HG03520 (cell line): Measurements from ENCODE around the gene ITIH1.

Experiments used
- ATAC-seq: cut with Tn5 transposase; IDR thresholded peaks from one replicate; pipeline ENCODE4 v1.9.1; 2021; ENCODE audit warnings: mild to moderate bottlenecking, moderate library complexity; ENCODE audit not compliant: unreplicated experiment

ITIH1 gene

DNA sequence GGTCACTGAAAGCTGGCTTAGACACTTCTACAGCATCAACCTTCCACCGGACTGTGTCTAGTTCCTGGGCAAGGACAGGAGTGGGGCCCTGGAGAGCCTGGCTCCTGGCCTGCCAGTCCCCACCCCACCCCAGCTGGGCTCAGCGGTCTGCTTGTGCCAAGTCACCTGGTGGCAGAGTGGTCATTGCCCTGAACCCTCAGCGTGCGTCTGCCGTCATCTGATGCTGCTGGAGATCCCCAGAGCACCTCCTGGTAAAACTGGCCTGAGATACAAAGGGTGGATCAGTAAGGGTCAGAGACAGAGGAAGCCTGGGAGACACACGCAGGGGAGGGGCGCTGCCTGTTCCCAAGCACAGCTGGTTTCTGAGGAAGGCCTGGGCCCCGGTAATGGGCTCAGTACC is 36.4 kb downstream of the ITIH1 start:
- no peak for ATAC-seq

- no peak for ATAC-seq
Measured at GRCh38 chr3:52816199-52816598, 38.8 kb downstream of the ITIH1 start.

GRCh38 chr3:52816654-52817053 is 39.3 kb downstream of the ITIH1 start:
- ATAC-seq = no peak

DNA sequence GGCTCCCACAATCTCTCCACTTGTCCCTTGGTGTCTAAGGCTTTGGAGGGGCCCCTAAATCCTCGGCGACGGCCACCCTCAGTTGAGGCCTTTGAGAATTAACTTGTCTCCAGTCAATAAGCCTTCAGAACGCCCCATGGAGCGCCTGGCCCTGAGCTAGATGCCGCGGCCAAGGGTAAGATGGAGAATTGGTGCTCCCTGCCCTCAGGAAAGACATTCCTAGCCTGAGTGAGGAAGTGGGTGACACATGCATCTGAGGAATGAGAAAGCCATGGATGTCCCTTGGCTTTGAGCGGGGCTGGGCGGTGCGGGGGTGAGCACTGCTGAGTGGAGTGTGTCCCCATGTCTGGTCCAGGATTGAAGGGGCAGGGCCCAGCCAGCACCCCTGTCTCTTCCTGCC is 39.8 kb downstream of the ITIH1 start:
- ATAC-seq = no peak

GRCh38 chr3:52817860-52818259 is 40.5 kb downstream of the ITIH1 start:
- no peak for ATAC-seq

DNA sequence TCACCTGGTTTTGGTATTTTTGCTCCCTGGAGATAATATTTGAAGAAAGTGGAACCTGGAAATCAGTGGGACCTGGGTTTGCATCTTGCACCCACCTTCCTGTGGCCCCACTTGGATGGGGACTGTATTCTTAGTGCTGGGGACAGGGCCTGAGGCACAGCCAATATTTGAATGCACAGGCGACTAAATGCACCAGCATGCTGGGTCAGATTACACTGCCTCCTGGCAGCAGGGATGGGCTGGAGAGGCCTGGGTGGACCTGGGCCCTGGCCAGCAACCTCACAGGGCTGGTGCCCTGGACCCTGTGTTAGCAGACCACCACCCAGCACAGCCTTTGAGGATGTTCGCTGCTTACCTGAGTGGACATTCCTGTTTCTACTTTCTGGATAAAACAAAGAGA is 42.5 kb downstream of the ITIH1 start:
- ATAC-seq = no peak

DNA sequence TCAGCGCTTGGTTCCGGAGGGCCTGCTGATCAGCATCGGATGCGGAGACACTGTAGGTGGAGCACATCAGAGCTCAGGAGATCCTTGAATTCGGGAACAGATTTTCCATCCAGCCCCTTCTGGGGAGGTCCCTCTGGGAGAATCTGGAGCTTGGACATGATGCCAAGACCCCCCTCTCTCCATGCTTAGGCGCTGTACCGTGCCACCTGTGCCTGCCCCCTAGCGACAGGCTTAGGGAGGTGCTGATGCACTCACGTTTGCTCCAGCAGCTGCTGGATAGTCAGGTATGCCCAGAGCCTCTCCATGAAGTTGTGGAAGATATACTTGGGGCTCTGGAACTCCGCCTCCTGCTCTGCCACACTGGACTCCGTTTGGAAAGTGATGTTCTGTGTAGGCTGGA is 43.3 kb downstream of the ITIH1 start:
- ATAC-seq = no peak

- no peak for ATAC-seq
Measured at GRCh38 chr3:52822363-52822762, 45.0 kb downstream of the ITIH1 start.

GRCh38 chr3:52824037-52824436 is 46.6 kb downstream of the ITIH1 start:
- ATAC-seq = no peak

GRCh38 chr3:52827441-52827840 is 50.0 kb downstream of the ITIH1 start:
- ATAC-seq = no peak

- ATAC-seq = no peak
Measured at GRCh38 chr3:52827866-52828376, 50.5 kb downstream of the ITIH1 start.

DNA sequence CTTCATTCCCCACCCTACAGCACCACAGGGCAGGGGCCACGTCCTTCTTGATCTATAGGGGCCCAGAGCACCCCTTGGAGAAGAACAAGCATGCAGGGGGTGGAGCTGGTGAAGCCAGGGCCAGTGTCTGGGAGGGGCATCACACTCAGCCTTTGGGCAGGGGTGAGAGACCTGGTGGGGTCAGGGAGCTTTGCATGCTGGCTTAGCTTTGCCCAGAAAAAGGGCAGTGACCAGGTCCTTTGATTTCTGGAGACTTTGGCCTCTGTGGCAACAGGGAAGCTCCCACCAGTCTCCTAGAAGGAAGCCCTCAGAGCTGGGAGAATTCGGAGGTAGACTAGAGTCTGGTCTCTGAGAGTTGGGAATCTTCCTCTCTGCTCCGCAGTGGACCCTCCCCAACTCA is 52.1 kb downstream of the ITIH1 start:
- ATAC-seq = no peak

DNA sequence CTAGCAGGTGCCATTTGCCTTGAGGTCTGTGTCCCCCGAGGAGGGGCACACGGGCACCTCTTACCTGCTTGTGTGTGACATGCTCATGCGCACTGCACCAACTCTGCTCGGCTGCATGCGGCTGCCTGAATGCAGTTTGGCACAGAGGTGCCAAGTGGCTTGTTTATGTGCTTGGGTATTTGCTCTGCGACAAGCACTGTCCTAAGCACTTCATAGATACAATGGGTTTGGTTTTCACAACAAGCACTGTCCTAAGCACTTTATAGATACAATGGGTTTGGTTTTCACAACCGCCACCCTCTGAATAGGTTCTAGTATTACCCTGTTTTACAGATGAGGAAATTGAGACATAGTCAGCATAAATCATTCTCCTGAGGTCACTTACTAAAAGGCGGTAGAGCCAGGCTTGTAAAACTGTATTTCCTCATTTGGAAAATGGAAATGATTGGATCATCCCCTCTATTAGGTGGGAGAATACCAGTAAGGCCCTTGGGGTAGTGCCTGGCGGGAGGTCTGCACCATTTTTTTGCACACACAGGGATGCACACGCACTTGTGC is 52.6 kb downstream of the ITIH1 start:
- ATAC-seq = no peak

GRCh38 chr3:52830535-52831258 is 53.3 kb downstream of the ITIH1 start, which contains the start of gene ITIH4:
TSS of gene ITIH4 (minus strand) at chr3:52830672. CDS start at chr3:52830642, 30 bp downstream.
- no peak for ATAC-seq

DNA sequence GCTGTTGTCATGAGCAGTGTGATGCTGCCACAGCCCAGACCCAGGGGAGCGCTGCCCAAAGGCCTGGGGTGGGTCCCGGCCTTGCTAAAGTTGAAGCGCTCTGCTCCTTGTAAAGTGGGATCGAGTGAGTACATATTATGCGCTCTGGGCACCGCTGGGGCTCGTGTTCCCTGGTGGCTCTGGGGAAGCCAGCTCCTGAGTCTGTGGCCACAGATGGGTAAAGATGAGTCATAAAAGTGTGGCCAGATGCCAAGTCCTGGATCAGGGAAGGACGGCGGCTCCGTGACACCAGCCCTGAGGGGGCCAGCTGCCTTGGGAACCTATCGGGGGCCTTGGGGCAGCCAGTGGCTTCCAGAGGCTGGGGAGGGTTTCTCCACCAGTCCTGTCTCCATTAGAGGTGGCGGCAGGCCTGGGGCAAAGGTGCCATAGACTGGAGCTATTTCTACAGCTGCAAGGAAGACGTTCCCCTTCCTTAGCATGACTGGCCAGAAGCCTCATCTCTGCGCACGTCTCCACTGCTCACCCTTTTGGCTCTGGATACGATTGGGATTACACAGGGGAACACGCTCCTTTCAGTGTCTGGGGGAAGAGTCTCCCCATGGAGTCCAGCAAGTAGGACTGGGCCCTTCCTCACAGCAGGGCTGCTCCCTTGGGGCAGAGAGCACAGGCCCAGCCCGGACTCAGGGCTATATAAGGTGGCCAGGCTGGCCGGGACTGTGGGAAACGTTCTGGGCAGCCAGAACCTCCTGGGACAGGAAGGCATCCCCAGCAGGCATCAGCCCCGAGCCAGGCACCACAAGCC is 54.3 kb downstream of the ITIH1 start:
- no peak for ATAC-seq

DNA sequence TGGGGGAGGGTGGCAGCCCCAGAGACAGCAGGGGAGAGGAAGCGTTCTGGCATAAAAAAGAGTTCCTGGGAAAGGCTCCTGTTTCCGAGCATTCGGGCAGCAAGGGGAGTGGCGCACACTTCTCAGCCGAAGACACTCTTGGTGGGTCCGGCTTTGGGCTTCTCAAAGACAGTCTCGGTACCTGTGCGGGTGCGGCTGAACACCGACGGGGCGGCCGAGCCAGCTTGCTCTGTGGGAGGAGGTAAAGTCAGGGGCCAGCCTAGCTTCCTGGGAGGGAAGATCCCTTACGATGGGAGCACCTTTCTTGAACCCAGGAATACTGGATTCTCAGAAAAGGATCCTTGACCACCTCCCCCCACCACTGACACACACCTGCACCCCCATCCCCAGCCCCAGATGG is 55.8 kb downstream of the ITIH1 start:
- no peak for ATAC-seq

DNA sequence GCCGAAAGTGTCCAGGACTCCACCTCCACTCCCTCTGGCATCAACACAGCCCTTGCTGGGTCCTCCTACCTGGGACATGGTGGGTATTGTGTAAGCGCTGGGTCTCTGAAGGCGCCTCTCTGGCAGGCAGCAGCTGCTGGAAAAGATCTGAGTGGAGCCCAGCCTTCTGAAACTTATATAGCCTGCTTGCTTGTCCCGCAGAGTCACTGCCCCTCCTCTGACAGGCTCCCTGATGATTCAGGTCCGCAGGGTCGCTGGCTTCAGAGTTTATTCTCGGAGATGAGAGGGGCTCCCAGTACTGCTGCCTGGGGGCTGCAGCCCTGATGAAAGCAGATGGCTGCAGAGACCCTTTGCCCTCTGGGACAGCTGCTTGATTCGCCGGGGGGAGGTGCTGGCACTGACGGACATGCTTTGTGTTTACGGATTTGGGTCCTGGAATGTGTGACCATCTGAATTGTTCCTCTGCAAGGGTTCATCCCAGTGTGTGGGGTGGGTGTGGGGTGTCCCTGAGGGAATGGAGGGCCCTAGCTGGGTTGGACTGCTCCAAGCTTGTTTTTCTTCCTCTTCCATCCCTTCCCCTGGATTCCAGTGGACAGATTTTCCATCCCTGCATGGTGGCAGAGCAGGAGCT is 57.6 kb downstream of the ITIH1 start, which contains the start of gene MUSTN1:
Gene MUSTN1, minus strand, starts transcription at position 149 of the 631 bp plus-strand sequence. Its CDS starts 71 bp downstream, at position 78.
- ATAC-seq = no peak

DNA sequence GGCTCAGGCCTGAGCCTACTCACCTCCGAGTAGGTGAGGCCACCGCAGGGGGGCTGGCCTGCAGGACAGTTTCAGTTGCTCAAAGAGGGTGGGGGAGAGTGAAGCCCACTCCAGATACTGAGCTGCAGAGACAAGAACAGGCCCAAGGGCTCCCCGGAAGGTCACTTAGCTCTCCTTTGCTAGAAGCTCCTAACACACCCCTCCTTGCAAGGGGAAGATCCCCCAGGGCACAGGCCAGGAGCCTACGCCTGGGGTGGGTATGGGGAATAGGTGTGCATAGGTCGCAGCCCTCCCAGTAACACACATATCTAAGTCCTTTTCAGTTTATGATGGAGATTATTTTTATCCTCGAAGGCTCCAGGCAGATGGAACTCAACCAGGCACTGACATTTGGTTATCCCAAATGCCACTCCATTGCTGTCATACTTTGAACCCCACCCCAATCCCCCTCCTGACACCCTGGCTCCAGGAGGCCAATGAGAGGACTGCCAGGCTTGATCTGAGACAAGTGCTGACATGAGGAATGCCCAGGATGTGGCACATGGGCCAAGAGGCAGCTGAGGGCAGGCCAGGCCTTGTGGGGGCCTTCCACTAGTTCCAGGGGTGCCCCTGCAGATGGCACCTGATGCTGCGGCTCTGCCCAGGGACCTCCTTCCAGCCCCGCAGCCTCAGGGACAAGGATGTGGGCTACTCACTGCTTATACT is 58.5 kb downstream of the ITIH1 start:
- no peak for ATAC-seq

DNA sequence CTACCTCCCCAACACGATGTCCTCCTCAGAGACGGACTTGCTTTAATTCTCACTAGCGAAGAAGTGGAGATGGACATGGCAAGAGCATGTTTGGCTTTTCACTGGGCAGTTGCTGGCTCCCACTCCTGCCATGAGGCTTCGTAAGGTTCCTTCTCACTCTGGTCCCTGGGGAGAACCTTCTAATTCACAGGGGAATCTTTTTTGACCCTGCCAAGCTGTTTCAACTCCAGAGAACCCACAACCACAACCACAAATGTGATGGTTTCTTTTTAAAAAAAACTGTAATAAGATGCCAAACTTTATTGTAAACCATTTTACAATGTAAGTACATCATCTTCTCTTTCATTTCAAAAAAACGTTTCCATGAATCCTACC is 59.1 kb downstream of the ITIH1 start:
- ATAC-seq = no peak

DNA sequence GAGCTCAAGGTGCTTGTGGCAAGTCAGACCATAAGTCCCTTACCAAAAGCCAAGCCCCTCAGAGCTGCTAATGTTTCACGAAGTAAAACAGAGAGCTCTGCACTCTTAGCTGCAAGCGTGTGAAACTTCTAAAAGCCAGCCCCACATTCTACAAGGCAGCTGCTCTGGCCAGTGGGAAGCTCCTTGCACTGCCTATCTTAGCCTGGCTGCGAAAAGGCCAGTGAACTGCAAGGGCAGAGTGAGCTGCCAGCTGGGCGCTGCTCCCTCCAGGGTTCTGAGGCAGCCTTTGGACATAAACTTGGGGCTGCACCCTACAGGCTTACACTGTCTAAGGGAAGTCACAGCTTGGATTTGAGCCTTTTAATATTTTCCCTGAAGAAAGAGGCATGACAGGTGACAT is 59.6 kb downstream of the ITIH1 start:
- ATAC-seq = no peak
